NCI-H774 (cell line): ENCODE measurements around the gene KCTD5.

ENCODE experiments used
- DNase-seq: peaks from one replicate; lab custom pipeline; 2025; lab: John Stamatoyannopoulos, UW

Gene KCTD5

DNA sequence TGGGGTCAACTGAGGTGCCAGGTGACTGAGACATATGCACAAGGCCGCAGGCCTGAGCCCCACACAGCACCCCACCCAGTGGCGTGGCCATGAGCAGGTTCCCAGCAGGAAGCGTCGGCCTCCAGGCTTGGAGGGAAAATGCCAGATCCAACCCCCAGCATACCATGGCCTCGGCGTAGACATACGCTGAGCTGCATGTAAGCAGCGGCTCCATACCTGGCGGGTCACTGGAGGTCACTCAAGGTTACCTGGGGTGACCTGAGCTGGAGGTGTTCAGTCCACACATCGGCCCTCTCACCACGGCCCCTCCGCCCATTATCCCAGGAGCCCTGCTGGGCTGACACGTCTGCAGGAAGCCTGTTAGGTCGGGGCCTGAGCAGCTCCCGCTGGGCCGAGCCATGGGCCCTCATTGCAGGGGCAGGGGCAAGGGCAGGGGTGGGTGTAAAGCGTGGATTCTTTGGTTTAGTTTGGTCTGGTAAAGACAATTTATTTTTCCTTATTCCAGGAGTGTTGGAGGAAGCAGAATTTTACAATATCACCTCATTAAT is 15.2 kb downstream of the KCTD5 start:
- DNase-seq, result no peak

DNA sequence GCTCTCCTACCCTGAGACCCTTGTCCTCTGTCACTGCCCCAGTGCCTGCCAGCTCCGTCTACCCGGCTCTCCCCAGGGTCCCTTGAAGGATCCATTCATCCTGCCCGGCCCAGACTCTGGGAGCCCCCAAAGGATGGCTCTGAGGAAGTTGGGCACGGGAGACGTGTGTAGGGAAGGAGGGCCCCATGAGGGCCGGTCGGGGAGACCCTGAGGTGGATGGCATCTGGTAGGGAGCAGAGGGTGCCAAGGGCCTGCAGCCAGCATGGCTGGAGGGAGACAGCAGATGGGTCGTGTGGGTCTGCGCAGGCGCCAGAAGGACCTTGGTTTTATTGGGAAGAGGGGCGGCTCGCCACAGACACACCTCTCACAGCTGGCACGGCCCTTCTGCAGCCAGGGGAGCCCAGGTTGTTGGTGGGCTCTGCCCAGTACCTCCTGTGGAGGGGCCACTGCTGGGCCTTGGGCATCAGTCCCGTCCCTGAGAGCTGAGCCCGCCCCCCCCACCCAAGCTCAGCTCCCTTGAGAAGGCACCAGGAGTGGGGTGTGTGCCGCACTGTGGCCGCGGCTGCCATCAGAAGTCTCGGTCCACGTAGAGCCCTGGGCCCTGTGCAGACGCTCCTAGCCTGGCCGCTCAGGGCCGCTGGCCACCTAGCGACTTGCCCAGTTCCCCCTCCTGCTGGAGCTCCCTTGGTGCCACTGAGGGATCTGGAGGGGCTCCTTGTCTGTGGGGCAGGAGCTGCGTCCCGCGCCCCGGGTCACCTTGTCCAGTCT is 16.0 kb downstream of the KCTD5 start:
- DNase-seq, result no peak

DNA sequence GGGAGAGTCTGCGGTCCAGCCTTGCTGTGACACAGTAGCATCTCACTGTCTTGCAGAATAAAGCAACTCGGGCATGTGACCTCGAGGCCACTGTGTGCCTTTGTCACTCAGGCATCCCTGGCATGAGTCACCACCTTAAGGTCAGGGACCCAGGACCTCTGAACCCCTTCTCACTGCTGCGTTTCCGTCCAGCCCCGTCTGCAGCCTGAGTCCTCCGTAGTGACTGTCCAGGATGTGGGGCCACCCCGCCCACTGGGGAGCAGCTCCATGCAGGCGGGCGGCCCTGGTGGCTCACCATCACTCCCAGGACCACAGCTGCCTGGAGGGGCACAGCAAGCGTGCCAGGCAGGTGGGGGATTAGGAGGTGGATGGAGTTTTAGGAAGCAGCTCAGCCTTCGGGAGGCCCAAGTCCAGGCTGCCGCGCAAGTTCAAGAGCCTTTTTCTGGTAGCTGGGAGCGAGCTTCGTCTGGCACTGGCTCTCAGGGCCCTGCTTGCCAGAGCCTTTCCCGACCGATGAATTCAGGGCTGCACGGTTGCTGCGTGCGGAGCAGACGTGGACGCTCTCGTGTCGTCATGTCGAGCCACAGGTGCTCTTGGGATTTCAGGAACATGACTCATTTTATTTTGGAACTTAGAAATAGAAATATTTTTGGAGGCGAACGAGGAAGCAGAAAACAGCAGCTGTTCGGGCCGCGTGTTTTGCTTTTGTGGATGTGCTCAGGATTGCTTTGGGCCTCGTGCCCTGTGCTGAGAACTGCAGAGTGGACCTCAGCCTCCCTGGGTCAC is 16.8 kb downstream of the KCTD5 start:
- DNase-seq, result no peak

DNA sequence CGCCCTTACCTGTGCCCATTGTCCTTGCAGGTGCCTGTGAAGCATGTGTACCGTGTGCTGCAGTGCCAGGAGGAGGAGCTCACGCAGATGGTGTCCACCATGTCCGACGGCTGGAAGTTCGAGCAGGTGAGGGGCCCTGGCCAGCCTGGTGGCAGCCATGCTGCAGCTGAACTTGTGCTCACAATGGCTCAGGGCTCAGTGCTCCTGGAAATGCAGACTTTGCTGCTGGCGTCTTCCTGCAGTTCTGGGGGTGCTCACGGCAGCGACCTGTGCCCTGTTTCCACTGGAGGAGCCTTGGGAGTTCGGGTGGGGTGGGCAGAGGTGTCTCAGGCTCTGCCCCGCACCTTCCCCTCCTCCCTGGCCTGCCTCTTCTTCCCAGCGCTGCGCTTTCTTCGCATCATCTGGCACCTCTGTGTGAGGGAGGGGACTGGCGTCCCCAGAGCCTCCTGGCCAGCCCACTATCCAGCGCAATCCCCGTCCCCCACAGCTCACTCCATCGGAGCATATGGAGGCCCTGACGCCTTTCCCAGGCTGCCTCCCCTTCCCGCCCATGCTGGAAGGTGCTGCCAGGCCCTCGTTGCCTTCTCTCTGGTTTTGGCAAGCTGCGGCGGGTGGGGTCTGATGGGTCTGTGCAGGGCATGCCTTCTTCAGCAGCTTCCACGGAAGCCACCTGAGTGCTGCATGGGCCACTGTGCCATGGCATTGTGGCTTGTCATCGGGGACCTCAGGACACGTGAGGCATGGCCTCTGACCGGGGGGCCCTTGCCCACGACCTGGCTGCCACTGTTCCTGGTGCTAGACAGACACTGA is 17.7 kb downstream of the KCTD5 start:
- no peak for DNase-seq

DNA sequence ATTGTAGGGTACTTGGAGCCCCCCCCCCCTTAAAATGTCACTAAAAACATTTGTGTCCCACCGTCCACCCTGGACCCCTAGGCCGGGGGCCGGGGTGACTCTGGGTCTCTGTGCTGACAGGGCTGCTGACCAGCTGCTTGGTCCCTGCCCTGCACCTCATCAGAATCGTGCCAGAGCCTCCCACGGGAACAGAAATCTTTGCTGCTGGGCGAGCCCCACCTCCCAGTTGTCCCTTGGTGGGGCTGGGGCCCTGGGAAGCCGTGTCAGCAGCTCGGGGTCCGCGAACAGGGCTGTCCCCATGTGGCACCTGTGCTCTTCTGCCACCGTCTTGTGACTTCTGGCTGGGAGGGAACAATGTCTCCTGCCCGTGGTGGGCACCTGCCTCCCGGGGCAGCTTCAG is 18.5 kb downstream of the KCTD5 start:
- no peak for DNase-seq

DNA sequence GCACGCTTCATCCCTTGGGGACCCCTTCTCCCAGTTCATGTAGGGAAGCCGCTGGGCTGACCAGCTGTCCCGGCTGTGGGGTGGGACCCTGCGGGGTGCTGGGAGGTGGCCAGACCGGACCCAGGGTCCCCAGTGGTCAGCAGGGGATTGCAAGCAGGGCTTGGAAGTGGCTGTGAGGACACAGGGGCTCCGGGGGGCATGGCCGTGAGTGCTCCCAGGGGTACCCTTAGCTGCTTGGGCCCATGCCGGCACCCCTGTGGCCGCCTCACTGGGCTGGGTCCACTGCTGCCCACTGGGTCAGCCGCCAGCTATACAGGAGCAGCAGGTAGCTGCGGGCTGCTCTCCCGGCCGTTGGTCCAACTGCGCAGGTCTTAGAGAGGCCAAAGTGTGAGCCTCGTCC is 18.9 kb downstream of the KCTD5 start:
- DNase-seq, result no peak

DNA sequence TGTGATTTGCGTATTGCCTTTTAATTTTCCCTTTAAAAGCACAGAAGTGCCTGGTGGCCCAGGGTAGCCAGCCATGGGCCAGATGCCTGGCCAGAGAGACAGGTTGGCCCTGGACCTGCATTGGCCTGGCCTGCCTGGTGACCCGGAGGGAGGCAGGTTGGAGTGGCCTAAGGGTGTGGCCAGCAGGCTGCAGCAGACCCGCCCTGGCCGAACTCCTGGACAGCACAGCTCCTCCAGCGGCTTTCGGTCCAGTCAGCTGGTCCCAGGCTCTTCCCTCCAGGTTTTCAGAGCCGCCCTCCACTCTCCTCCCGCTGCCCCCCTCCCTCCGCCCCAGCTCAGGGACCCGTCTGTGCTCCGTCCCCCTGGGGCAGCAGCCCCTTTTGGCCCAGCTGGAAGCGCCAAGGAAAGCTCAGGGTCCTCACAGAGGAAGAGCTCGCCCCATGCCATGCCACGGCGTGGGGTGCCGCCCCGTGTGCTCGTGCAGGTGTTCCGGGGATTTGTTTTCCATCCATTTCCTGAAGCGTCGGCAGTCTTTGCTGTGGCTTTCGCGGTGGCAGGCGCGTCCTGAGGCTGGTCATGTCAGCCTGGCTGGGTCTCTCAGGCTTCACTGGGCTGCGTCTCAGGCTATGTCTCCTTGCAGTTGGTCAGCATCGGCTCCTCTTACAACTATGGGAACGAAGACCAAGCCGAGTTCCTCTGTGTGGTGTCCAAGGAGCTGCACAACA is 19.6 kb downstream of the KCTD5 start:
- DNase-seq, result no peak

DNA sequence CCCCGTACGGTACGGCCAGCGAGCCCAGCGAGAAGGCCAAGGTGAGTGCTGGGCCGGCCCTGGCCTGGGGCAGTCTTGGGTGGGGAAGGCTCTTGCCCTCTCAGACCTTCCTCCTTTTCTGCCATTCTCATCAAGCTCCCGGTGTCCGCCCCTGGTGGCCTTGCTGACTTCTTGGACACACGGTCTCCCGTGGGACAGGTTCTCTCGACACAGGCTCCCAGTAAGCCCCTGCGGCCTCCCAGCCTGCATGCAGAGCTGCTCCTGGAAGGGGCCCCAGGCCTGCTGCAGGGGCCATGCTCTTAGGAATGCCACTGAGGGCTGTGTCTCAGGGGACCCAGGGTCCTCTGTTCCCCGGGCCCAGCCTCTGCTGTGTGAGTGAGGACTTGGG is 20.1 kb downstream of the KCTD5 start:
- no peak for DNase-seq

DNA sequence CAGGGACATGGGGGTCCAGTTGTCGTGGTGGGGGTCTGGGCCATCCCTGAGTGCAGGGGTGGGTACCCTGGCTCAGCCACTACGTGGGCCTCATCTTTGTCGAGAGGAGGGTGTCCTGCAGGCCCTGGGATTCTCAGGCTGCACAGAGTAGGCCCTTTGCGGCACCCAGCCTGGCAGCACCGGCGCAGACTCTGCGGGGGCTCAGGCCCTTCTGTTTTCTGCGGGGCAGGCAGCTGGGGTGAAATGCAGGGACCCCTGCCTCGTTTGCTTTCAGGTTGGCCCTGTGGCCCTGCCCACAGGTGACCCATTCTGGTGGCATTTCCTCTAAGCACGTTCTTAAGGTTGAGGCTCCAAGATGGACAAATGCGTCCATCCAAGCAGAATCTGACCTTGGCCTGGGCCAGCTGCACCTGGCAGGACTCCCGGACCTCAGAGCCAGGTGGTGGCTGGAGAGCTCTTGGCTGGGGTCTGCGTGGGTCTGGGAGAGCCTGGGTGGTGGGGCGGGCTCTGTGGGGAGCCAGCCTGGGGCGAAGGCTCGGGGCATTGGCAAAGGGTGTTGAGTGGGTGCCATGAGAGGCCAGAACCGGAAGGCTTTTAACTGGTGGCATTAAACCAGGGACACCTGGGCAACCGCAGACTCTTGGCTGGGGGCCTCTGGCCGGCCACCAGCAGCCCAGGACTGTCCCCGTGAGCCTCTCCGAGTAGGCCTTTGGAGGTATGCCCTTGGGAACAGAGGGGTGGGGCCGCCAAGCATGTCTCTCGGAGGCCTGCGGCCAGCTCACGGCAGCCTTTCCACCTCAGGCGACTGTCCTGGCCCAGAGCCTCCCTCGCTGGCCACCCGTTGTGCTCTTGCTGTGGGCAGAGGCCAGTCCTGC is 20.8 kb downstream of the KCTD5 start:
- no peak for DNase-seq

DNA sequence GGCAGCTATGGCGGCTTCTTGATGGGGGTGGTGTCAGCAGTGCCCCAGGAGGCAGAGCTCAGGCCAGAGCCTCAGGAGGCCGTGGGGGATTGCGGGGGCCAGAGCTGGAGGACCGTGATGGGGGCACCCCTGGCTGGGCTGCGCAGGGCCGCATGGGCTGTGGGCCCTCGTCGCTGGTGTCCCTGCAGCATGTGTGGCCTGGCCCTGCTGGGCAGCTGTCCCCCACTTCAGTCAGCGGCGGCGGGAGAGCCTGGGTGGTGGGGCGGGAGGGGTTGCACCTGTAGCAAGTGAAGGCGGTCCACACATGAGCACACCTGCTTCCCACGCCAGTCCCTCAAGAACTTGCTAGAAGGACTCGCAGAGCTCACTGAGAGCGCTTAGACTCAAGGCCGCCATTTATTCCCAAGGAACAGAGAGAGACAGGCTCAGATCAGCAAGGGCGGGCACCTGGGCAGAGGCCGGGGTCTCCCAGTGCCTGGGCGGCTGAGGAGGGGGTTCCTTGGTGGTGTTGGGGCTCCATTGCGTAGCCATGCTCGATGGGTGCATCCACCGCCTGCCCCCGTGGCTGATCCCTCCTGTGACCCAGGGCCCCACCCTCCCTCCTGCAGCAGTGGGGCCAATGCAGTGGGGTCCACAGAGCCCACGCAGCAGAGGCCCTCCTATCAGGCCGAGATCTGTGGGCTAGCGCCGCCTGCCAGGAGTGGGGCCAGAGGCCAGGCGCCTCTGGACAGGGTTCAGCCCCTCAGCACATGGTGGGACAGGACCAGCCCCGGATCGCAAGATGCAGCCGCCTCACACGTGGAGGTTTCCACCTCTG is 22.1 kb downstream of the KCTD5 start:
- DNase-seq, result no peak

DNA sequence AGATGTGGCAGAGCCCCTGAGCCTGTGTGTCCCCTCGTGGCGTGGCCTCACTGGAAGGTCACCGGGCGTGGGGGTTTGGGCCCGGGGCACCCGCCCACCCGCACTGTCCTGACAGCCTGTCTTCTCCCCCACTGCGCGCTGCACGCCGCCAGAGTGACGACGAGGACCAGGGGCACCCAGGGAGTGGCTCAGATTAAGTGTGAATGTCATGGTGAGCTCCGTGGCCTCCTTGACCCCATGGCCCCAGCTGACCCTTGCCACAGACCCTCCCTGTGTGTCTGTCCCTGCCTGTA is 22.6 kb downstream of the KCTD5 start:
- no peak for DNase-seq

DNA sequence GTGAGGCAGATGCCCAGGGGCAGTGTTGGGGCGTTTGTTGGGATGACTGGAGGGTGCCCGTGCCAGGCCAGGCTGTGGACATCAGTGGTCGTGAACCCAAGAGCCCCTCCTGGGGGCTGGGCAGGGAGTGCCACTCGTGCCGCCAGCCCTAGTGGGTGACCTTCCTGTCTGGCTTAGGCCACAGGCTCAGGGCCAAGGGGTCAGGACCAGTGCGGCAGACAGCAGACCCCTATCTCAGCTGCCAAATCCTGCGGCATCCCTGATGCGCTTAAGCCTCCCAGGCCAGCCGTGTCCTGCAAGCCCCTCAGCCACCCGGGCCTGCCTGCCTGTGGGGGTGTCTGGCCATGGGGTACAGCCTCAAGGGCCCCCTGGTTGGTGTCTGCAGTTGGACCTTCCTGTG is 23.0 kb downstream of the KCTD5 start:
- no peak for DNase-seq

DNA sequence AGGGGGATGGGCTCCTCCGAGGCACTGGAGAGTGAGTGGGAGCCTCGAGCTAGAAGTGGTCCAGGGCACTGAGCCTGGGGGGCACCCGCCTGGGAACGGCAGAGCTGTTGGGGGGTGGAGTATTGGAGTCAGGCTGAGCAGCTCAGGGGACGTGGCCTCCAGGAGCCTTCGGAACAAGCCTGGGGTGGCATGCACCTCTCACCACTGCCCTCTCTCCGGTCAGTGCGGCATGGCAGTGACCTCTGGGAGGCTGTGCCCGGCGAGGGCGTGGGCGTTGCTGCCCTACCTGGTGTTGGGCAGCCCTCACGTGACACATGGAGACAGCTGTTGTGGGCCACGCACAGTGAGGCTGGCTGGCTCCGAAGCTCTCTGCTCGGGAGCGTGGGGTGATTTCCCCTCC is 23.8 kb downstream of the KCTD5 start:
- DNase-seq, result no peak

DNA sequence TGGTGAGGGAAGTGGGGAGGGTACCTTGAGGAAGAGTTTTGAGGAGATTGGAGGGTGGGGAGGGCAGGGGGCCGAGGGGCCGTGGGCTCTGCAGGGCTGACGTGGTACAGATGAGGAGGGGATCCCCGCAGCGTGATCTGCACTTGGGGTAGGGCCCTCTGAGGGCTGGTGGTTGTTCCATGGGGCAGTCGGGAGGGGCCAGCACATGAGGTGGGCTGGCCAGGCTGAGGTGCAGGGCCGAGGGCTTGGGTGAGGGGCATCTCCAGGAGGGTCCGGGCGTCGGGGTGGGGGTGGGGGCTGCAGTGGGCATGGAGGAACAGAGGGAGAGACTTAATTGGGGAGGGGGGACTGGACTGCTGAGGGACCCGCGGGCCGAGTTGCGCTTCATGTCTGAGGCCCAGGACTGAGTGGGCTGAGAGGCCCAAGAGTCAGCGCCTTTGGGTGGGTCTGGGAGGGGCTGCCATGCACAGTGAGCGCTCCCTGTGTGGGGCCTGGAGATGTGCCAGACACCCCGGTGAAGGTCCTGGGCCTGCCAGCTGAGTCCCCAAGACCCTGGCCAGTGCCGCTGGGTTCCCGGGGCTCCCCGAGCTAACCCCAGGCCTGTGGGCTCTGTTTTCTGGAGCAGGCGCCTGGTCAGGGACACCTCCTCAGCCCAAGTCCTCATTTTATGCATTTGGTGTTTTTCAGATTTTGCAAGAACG is 24.4 kb downstream of the KCTD5 start:
- no peak for DNase-seq

DNA sequence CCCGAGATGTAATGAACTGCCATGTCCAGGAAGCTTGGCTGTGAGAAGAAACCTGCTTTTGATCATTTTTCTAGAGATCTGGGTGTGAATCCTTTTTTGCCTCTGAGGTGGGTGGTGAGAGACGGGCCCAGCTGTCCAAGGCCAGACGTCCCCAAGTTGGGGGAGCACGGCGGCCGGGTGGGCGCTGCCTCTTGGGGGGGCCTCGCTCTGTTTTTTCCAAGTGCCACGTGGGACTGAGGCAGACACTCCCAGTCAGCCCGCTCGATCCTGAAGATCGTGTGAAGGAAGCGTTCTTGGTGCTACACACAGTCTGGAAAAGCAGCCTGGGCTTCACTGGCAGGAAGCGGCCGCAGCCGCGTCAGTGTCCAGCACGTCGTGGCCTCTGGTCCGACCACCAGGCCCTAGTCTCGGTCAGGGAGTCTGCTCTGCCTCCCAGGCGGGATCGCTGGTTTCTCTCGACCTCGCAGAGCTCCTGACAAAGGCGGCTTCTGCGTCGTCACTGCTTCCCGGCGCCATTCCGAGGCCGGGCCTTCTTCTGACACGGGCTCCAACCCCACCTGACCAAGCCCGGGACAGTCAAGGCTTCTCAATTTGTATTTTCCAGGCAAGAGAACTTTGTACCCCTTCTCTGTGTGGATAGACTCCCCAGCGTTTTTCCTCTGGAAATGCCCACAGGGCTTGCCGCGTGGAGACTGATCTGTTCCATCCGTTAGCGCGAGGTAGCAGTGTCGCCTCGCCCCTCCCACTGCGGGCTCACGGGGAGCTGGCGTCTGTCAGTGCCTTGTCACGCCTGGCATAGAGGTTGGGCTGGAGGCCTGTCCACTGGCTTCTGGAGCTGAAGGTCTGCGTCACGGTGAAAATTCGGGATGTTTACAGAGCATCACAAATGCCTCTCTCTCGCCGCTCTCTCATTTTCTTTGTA is 25.3 kb downstream of the KCTD5 start:
- DNase-seq, result no peak

DNA sequence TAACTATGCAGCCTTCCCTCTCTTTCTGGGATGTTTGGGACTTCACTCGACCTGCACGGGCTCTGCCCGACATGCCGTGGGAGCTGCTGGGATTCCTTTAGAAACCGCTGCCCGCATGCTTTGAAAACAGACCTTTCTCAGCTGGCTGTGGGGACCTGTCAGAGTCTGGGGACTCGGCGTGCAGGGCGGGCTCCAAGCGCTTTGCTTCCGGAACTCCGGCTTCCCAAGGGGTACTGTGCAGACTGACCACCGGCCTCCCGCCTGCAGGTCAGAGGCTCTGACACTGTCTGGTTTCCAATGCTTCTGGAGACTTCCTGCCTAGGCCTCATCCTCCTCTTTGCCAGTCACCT is 25.9 kb downstream of the KCTD5 start:
- DNase-seq, result no peak

DNA sequence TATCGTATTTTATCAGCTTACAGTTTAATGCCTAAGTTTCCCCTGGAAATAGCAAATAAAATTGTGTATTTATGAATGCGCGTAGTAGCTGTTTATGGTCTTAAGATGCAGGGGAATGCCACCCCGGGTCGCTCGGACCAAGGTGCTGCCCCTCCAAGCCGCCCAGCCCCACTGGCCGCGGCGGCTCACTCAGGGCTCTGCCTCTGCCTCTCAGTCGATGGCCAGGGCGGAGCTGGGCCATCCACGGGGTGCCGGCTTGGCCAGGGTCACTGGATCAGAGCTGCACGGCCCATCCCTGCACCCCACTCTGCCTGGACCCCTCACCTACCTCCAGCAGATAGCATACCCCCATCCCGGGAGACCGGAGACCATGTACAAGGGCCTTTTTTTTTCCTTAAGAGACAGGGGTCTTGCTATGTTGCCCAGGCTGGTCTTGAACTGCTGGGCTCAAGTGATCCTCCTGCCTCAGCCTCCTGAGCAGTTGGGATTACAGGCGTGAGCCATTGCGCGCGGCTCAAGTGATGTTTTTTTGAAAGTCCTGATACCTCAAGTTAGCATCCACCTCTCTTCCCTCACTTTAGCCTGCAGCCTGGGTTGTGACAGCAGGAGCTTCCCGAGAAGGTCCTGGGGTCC is 26.7 kb downstream of the KCTD5 start:
- no peak for DNase-seq

DNA sequence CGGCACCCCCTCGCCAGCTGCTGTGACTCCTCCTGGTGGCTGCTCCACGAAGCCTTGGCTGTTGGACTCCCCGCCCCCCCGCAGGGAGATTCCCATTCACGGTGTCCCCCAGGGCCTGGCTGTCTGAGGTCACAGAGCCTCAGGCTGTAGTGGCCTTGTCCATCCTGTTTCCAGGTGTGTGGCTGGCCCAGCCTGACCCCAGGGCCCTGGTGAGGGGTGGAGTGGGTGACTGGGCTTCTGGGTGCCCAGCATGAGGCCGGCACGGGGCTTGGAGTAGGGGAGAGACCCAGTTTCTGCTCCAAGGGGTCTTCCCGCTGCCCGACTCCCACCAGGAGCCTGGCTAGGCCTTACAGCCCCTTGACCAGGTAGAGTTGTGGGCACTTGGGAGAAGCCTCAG is 27.3 kb downstream of the KCTD5 start:
- no peak for DNase-seq
